GM19193 (cell line): ENCODE data around the gene AWAT2.

Source experiments
- POLR2A ChIP-seq: IDR thresholded peaks from 4 replicates; pipeline ENCODE4 v1.6.1; 2011; ENCODE audit not compliant: insufficient read depth, insufficient read length; ENCODE audit errors: extremely low read depth

The AWAT2 gene

GRCh38 chrX:70029863-70030262 is 19.9 kb downstream of the AWAT2 start:
- TF ChIP-seq POLR2A = no peak

DNA sequence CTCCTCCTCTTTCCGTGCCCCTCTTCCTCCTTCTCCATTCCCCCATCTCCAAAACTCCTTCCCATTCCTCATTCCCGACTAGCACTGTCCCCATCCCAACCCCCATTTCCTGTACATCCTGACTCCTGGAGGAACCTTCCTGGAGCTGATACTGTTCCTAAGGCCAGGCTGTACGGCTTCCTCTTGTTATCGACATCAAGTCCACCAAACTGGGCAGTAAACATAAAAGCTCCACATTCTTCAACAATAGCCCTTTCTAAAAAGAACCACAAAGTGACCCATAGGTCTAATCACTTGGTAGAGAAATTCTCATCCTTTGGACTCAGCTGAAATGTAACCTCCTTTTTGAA is 22.9 kb downstream of the AWAT2 start:
- TF ChIP-seq POLR2A = no peak

- no peak for TF ChIP-seq POLR2A
These were observed 23.5 kb downstream of the AWAT2 start for GRCh38 chrX:70026112-70026850.

GRCh38 chrX:70025464-70025863 is 24.3 kb downstream of the AWAT2 start:
- no peak for TF ChIP-seq POLR2A

GRCh38 chrX:70022616-70023015 is 27.1 kb downstream of the AWAT2 start:
- no peak for TF ChIP-seq POLR2A

GRCh38 chrX:70016513-70016912 is 33.2 kb downstream of the AWAT2 start:
- TF ChIP-seq POLR2A = no peak

DNA sequence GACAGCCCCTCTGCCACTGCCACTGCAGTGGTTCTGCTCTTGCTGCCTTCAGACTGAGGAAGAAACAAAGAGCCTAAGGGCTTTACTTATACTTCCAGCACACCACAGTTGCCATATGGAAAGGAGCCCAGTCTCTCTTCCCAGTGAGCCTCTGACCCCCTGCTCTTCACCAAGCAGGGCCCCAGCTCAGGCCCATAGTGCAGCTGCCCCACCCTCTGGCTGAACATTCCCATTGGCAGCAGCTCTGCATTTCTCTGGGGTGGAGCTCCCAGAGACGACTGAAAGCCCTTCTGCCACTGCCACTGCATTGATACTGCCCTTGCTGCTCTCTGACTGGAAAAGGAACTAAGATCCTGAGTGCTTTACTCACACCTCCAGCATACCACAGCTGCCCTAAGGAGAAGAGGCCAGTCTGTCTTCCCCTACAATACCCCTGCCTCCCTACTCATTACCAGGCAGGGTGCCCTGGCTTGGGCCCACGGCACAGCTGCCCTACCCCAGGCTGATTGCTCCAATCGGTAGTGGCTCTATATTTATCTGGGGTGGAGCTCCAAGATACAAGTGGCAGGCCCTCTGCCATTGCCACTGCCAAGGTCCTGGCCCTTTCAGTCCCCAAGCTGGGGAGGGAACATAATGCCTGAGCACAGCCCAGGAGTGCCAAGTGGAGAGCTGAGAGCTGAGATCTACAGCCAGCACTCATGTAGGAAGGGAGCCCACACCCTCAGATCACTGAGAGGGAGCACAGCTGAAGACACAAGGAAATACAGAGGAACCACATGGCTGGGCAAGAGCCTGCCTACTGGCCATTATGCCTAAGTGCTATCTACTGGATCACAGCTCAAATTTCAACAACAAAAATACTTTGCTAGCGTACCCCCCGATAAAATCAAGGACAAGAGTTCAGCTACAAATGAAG is 36.0 kb downstream of the AWAT2 start:
- no peak for TF ChIP-seq POLR2A

- TF ChIP-seq POLR2A = no peak
These were observed 37.0 kb downstream of the AWAT2 start for GRCh38 chrX:70012756-70013155.

GRCh38 chrX:70009970-70010369 is 39.8 kb downstream of the AWAT2 start:
- no peak for TF ChIP-seq POLR2A

GRCh38 chrX:70009049-70009448 is 40.7 kb downstream of the AWAT2 start:
- TF ChIP-seq POLR2A = no peak

DNA sequence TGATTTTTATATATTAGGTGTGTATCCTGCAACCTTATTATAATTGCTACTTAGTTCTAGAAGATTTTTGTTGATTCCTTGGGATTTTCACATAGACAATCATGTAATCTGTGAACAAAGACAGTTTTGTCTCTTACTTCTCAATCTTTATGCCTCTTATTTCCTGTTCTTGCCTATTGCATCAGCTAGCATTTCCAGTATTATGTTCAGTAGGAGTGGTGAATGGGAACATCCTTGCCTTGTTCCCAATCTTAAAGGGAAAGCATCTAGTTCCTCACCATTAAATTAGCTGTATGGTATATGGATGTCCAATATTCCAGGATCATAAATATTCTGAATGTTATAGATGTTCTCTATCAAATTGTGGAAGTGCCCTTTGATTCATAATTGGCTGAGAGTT is 41.8 kb downstream of the AWAT2 start:
- TF ChIP-seq POLR2A = no peak

GRCh38 chrX:70001708-70002341 is 47.9 kb downstream of the AWAT2 start:
- TF ChIP-seq POLR2A = no peak

- TF ChIP-seq POLR2A = no peak
These were observed 48.5 kb downstream of the AWAT2 start for GRCh38 chrX:70001269-70001668.

DNA sequence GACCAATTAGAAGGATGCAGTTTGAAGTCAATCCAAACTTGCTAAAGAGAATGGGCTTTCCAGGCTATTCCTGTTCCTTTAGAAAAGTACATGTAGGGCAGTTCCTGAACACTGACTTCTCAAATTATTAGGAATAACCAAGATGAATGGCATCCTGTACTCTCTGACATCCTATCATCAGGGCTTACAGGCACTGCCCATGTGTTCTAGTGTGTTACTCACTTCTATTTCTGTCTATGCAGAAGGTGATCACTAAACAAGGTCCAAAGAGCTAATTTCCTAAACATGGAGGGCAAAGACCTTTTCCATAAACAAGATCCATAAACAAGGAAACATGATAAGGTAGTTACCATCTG is 53.6 kb downstream of the AWAT2 start:
- no peak for TF ChIP-seq POLR2A

DNA sequence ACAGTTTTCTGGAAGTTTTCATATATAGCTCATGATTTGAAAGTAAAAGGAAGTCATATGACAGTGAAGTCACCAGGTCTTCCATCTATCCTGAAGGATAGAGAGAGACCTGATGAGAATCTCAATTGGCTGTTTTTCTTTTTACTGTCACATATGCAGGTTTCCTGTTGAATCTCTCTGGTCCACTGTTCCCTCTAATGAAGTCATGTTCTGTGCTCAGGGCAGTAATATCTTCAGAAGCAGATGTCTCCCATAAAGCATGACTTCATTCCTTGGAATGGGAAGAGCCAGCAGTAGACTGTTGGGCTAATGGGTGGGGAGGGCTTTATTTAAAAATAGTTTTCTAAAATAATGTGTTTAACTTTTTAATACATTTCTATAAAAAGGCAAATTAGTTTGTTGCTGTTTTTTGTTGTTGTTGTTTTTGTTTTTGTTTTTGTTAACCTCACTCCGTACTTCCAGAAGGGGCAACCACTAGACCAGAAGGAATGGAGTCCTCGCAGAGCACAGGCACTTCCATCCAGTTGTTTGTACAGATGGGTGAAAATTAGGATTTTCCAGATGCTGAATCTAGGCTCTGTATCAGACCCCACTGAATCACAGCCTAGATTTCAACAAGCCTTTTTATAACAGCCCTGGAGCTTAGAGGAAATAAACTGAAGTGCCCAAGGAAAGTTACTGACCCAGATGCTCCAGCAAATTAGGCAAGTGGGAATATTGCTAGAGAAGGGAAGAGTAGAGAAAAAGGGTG is 54.2 kb downstream of the AWAT2 start:
- no peak for TF ChIP-seq POLR2A
